ENCODE results near the gene GFRA3.

GFRA3 gene

DNA sequence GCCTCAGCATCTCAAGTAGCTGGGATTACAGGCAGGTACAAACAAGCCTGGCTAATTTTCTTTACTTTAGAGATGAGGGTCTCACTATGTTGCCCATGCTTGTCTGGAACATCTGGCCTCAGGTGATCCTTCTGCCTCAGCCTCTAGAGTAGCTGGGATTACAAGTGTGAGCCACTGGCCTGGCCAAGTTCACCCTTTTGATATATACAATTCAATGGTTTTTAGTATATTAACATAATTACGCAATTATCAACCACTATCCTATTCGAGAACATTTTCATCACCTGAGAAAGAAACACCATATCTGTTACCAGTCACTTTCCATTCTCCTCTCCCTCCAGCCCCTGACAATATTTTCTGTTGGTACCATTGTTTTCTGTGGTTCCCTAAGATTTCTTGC lies 57.6 kb downstream of the GFRA3 start:
- ATAC-seq = no peak
- TF ChIP-seq ZNF8 (CRISPR knock-in tag; IDR thresholded peaks at IDR 0.05) = no peak
- TF ChIP-seq TOX (CRISPR knock-in tag; IDR thresholded peaks at IDR 0.05; ENCODE audit: borderline replicate concordance) = no peak
- TF ChIP-seq ZFP3 (CRISPR knock-in tag; IDR thresholded peaks at IDR 0.05) = no peak
- TF ChIP-seq GLIS3 (CRISPR knock-in tag; IDR thresholded peaks at IDR 0.05) = no peak
- TF ChIP-seq ZFP30 (CRISPR knock-in tag; IDR thresholded peaks at IDR 0.05) = no peak
- TF ChIP-seq, protein P1, sequence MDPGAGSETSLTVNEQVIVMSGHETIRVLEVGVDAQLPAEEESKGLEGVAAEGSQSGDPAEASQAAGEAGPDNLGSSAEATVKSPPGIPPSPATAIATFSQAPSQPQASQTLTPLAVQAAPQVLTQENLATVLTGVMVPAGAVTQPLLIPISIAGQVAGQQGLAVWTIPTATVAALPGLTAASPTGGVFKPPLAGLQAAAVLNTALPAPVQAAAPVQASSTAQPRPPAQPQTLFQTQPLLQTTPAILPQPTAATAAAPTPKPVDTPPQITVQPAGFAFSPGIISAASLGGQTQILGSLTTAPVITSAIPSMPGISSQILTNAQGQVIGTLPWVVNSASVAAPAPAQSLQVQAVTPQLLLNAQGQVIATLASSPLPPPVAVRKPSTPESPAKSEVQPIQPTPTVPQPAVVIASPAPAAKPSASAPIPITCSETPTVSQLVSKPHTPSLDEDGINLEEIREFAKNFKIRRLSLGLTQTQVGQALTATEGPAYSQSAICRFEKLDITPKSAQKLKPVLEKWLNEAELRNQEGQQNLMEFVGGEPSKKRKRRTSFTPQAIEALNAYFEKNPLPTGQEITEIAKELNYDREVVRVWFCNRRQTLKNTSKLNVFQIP (CRISPR knock-in tag; IDR thresholded peaks at IDR 0.05; ENCODE audit: borderline replicate concordance, low read depth) = no peak
- no peak for TF ChIP-seq OSR1 (CRISPR knock-in tag; IDR thresholded peaks at IDR 0.05)
- TF ChIP-seq ARNTL (CRISPR knock-in tag; IDR thresholded peaks at IDR 0.05; ENCODE audit: borderline replicate concordance, low read depth) = no peak
- no peak for TF ChIP-seq RARB (CRISPR knock-in tag; IDR thresholded peaks at IDR 0.05)
- TF ChIP-seq TCF4 (CRISPR knock-in tag; IDR thresholded peaks at IDR 0.05; ENCODE audit: borderline replicate concordance) = no peak

DNA sequence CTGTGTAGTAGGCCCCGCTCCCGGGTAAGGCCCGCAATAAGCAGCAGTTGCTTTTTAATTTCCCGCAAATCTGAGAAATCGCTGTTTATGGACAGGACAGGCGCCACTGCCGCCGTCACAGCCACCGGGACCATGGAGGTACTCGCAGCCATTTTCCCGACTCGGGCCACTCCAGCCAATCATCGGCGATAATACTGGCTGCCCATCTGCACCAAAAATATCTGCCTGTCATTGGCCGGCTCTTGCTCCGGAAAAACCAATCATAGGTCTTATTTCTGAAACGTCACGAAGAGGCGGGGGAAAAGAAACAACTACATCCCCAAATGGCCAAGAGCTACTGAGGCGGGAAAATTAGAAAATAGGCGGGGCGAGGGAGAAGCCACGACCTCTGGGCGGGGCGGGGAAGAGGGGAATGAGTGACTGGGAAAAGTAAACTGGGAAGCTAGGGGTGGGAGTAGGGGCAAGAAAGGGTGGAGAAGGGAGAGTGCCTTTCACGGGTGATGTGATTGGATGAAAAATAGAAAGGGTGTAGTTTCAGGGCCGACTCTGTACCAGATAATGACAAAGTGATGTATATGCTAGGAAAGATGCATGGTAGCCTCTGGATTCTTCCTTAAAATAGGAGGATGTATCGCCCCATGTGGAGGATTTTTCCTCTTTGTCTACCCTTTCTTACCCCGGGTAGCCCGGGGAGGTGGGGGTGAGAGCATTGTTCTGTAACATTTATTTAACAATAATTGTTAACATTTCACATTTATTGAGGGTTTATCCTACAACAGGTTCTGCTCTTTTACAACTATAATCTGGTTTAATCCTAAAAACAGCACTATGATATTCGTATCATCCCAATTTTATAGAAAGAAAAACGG lies 61.0 kb downstream of the GFRA3 start, which contains the start of gene CDC23:
Gene CDC23, minus strand, starts transcription at position 163 of the 869 bp plus-strand sequence. Its CDS starts 11 bp downstream, at position 152.
- peak; percentile 99 for ATAC-seq
- TF ChIP-seq, protein P2, sequence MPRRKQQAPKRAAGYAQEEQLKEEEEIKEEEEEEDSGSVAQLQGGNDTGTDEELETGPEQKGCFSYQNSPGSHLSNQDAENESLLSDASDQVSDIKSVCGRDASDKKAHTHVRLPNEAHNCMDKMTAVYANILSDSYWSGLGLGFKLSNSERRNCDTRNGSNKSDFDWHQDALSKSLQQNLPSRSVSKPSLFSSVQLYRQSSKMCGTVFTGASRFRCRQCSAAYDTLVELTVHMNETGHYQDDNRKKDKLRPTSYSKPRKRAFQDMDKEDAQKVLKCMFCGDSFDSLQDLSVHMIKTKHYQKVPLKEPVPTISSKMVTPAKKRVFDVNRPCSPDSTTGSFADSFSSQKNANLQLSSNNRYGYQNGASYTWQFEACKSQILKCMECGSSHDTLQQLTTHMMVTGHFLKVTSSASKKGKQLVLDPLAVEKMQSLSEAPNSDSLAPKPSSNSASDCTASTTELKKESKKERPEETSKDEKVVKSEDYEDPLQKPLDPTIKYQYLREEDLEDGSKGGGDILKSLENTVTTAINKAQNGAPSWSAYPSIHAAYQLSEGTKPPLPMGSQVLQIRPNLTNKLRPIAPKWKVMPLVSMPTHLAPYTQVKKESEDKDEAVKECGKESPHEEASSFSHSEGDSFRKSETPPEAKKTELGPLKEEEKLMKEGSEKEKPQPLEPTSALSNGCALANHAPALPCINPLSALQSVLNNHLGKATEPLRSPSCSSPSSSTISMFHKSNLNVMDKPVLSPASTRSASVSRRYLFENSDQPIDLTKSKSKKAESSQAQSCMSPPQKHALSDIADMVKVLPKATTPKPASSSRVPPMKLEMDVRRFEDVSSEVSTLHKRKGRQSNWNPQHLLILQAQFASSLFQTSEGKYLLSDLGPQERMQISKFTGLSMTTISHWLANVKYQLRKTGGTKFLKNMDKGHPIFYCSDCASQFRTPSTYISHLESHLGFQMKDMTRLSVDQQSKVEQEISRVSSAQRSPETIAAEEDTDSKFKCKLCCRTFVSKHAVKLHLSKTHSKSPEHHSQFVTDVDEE (CRISPR knock-in tag; IDR thresholded peaks at IDR 0.05) = no peak
- TF ChIP-seq, protein P3, sequence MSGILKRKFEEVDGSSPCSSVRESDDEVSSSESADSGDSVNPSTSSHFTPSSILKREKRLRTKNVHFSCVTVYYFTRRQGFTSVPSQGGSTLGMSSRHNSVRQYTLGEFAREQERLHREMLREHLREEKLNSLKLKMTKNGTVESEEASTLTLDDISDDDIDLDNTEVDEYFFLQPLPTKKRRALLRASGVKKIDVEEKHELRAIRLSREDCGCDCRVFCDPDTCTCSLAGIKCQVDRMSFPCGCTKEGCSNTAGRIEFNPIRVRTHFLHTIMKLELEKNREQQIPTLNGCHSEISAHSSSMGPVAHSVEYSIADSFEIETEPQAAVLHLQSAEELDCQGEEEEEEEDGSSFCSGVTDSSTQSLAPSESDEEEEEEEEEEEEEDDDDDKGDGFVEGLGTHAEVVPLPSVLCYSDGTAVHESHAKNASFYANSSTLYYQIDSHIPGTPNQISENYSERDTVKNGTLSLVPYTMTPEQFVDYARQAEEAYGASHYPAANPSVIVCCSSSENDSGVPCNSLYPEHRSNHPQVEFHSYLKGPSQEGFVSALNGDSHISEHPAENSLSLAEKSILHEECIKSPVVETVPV (CRISPR knock-in tag; IDR thresholded peaks at IDR 0.05) = no peak
- no peak for TF ChIP-seq GLIS3 (CRISPR knock-in tag; IDR thresholded peaks at IDR 0.05)
- no peak for TF ChIP-seq ZNF70 (CRISPR knock-in tag; IDR thresholded peaks at IDR 0.05)
- TF ChIP-seq ZNF565 (CRISPR knock-in tag; conservative IDR thresholded peaks at IDR 0.05; ENCODE audit: low read depth) = no peak
- TF ChIP-seq ISL1 (CRISPR knock-in tag; IDR thresholded peaks at IDR 0.05) = no peak
- TF ChIP-seq, protein P4, sequence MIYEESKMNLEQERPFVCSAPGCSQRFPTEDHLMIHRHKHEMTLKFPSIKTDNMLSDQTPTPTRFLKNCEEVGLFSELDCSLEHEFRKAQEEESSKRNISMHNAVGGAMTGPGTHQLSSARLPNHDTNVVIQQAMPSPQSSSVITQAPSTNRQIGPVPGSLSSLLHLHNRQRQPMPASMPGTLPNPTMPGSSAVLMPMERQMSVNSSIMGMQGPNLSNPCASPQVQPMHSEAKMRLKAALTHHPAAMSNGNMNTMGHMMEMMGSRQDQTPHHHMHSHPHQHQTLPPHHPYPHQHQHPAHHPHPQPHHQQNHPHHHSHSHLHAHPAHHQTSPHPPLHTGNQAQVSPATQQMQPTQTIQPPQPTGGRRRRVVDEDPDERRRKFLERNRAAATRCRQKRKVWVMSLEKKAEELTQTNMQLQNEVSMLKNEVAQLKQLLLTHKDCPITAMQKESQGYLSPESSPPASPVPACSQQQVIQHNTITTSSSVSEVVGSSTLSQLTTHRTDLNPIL (CRISPR knock-in tag; IDR thresholded peaks at IDR 0.05; ENCODE audit: low read depth) = no peak
- no peak for TF ChIP-seq ZFP3 (CRISPR knock-in tag; IDR thresholded peaks at IDR 0.05)
- TF ChIP-seq ZFP30 (CRISPR knock-in tag; IDR thresholded peaks at IDR 0.05) = no peak
- TF ChIP-seq, protein P1 (CRISPR knock-in tag; IDR thresholded peaks at IDR 0.05; ENCODE audit: borderline replicate concordance, low read depth) = no peak
- TF ChIP-seq, protein P5, sequence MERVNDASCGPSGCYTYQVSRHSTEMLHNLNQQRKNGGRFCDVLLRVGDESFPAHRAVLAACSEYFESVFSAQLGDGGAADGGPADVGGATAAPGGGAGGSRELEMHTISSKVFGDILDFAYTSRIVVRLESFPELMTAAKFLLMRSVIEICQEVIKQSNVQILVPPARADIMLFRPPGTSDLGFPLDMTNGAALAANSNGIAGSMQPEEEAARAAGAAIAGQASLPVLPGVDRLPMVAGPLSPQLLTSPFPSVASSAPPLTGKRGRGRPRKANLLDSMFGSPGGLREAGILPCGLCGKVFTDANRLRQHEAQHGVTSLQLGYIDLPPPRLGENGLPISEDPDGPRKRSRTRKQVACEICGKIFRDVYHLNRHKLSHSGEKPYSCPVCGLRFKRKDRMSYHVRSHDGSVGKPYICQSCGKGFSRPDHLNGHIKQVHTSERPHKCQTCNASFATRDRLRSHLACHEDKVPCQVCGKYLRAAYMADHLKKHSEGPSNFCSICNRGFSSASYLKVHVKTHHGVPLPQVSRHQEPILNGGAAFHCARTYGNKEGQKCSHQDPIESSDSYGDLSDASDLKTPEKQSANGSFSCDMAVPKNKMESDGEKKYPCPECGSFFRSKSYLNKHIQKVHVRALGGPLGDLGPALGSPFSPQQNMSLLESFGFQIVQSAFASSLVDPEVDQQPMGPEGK (CRISPR knock-in tag; IDR thresholded peaks at IDR 0.05; ENCODE audit: borderline replicate concordance) = no peak
- TF ChIP-seq OSR1 (CRISPR knock-in tag; IDR thresholded peaks at IDR 0.05) = no peak
- no peak for TF ChIP-seq PPARA (CRISPR knock-in tag; IDR thresholded peaks at IDR 0.05; ENCODE audit: borderline replicate concordance)
- no peak for TF ChIP-seq BACH2 (CRISPR knock-in tag; IDR thresholded peaks at IDR 0.05; ENCODE audit: borderline replicate concordance)
- no peak for TF ChIP-seq ARNTL (CRISPR knock-in tag; IDR thresholded peaks at IDR 0.05; ENCODE audit: borderline replicate concordance, low read depth)
- TF ChIP-seq SNAI2 (CRISPR knock-in tag; IDR thresholded peaks at IDR 0.05) = no peak

All from SK-N-SH treated with all-trans-retinoic acid at 6 μM for 48 hours (cell line).